Breast epithelium (tissue), 4 donors: ENCODE data around the gene CCDC178. TPM values are rescaled to one million over a fixed set of nuclear protein-coding genes. Genes with fewer than 3 reads are reported as not detected.
"Not testable (repeated sequence)": the region's sequence is repeated elsewhere in the genome, so short reads cannot be mapped to it uniquely, and the experiment has no call there.

Source experiments
- DNase-seq, 2 donors: peaks; one replicate each; pipeline ENCODE4 v3.0.0-alpha.2; 2019; ENCODE audit warnings: low spot score in 2 of 2
- H3K27ac ChIP-seq, 2 donors: fragments of 200-600 bp; sonication (generic) in 1 of 2; one replicate each; pipeline ENCODE4 v1.5.1; 2016 to 2019; ENCODE audit warnings: mild to moderate bottlenecking in 1 of 2
- H3K27me3 ChIP-seq, 2 donors: fragments of 200-600 bp; sonication (generic) in 1 of 2; one replicate each; pipeline versions ENCODE4 v1.5.1 to v1.6.0; 2017 to 2019; ENCODE audit warnings: control low read depth in 1 of 2, mild to moderate bottlenecking in 1 of 2
- H3K36me3 ChIP-seq: fragments of 200-600 bp; one replicate; pipeline ENCODE4 v1.5.1; 2019
- H3K4me1 ChIP-seq, 2 donors: fragments of 200-600 bp; sonication (generic); one replicate each; pipeline ENCODE4 v1.5.1; 2016 to 2019; ENCODE audit warnings: control low read depth in 1 of 2
- H3K4me3 ChIP-seq, 3 donors: fragments of 200-600 bp; sonication (generic); 1 replicate in 2 of 3; 2 replicates in 1 of 3; pipeline ENCODE4 v1.5.1; 2016 to 2019; ENCODE audit warnings: mild to moderate bottlenecking in 3 of 3, moderate library complexity in 2 of 3
- H3K9me3 ChIP-seq, 2 donors: fragments of 200-600 bp; sonication (generic) in 1 of 2; one replicate each; pipeline ENCODE4 v1.5.1; 2016 to 2019; ENCODE audit warnings: control low read depth in 1 of 2
- CTCF ChIP-seq, 3 donors: fragments of 450-650 bp; IDR thresholded peaks; one replicate each; pipeline ENCODE4 v1.5.1; 2016 to 2017; ENCODE audit warnings: antibody characterized with exemption in 3 of 3, mild to moderate bottlenecking in 3 of 3, moderate library complexity in 3 of 3
- POLR2A ChIP-seq: fragments of 450-650 bp; IDR thresholded peaks from one replicate; pipeline ENCODE4 v1.6.1; 2016; ENCODE audit warnings: antibody characterized with exemption, mild to moderate bottlenecking, moderate library complexity
- POLR2AphosphoS5 ChIP-seq, 3 donors: sonication (generic); formaldehyde crosslinking; IDR thresholded peaks; one replicate each; pipeline ENCODE4 v1.6.1; 2017; ENCODE audit warnings: antibody characterized with exemption in 3 of 3
- intact Hi-C: fragments of 100-400 bp; cut with DNase I; formaldehyde crosslinking; loops from one replicate; pipeline ENCODE4 v1.15.1; 2023; ENCODE audit warnings: low total_unique reads
- total RNA-seq, 3 donors: library from RNA; depleted of rRNA; stranded (reverse); fragments of >200 nt; gene quantifications; one replicate each; pipeline ENCODE4 v1.1.0, GENCODE V29; 2016

CCDC178 gene
- total RNA-seq, 3 donors from 2014 or later, result 1.6 to 4.6 (median 3.5) TPM

DNA sequence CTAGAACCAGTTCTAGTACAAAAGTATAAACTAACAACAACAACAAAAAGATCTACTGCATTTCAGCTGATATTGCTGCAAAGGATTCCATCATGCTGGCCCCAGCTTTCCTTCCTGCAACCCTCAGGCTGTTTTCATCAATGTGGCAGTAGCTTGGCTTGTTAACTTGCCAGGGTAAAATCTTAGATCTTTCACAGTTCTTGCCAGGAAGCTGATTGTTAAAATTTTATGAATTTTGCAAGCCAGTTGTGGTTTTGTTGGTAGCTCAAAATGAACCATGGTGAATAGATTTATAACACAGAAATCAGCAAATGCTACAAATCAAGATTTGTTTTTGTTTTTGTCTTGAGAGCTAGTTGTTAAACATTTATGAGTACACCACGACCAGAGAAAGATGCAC, 19.3 kb downstream of the CCDC178 start:
- H3K9me3 ChIP-seq, result no peaks in the 10 kb centered on the region
- H3K36me3 ChIP-seq, result no peaks in the 10 kb centered on the region
- no peaks in the 10 kb centered on the region for H3K4me1 ChIP-seq
- H3K4me3 ChIP-seq, result no peak overlapping the region
- no peak for DNase-seq
- intact Hi-C loops, result no loop called here
- TF ChIP-seq POLR2A, result no peak
- no peak for TF ChIP-seq POLR2AphosphoS5 (IDR thresholded peaks at IDR 0.05)
- no peak for TF ChIP-seq CTCF (IDR thresholded peaks at IDR 0.05)
- H3K27ac ChIP-seq, result no peak overlapping the region
- no peaks in the 10 kb centered on the region for H3K27me3 ChIP-seq

DNA sequence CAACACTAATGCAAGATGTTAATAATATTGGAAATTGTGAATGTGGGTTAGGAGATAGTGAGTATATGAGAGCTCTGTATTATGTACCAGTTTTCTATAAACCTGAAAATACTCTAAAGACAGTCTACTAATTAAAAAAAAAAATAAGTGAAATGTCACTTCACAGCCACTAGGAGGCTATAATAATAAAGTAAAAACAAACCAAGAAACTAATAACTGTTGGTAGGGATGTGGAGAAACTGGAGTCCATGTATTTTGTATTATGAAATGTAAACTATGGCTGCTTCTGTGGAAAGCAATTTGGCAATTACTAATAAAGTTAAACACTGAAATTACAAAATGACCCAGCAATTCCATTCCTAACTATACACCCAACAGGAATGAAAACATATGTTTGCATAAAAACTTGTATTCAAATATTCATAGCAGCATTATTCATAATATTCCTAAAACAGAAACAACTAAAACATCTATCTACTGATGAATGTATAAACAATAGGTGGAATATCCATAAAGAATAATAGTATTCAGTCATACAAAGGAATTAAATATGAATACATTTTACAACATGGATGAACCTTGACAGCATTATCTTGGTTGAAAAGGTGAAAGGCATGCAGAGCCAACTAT, 36.2 kb downstream of the CCDC178 start:
- no peaks in the 10 kb centered on the region for H3K36me3 ChIP-seq
- H3K27ac ChIP-seq, result no peak overlapping the region
- no peak for TF ChIP-seq POLR2AphosphoS5 (IDR thresholded peaks at IDR 0.05)
- H3K27me3 ChIP-seq, result no peaks in the 10 kb centered on the region
- H3K4me1 ChIP-seq, result no peaks in the 10 kb centered on the region
- intact Hi-C loops, result no loop called here
- no peak overlapping the region for H3K4me3 ChIP-seq
- H3K9me3 ChIP-seq, result no peaks in the 10 kb centered on the region
- no peak for DNase-seq

- H3K27me3 ChIP-seq, H3K9me3 ChIP-seq, H3K4me1 ChIP-seq, H3K4me3 ChIP-seq, intact Hi-C loops, H3K27ac ChIP-seq, H3K36me3 ChIP-seq, DNase-seq: not testable (repeated sequence)
Measured at GRCh38 chr18:33398939-33399338, 41.6 kb downstream of the CCDC178 start.

DNA sequence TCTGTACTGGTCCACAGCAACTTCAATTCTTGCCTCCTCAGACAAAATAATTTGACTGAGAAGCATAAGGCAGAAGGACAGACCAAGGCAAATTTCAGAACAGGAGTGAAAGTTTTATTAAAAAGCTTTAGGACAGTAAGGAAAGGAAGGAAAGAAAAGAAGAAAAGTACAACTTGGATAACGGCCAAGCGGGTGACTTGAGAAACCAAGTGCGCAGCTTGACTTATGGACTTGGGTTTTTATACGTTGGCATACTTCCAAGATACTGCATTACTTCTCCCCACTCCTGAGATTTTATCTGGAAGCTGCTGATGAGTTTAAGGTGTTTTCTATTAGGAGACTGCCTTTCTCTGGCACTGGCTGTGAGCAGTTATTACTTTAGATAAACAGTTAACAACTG, 64.7 kb downstream of the CCDC178 start:
- TF ChIP-seq POLR2AphosphoS5 (IDR thresholded peaks at IDR 0.05), result no peak
- TF ChIP-seq POLR2A, result no peak
- no peak for TF ChIP-seq CTCF (IDR thresholded peaks at IDR 0.05)
- intact Hi-C loops, result no loop called here
- H3K4me3 ChIP-seq, result no peak overlapping the region
- no peaks in the 10 kb centered on the region for H3K9me3 ChIP-seq
- no peaks in the 10 kb centered on the region for H3K27me3 ChIP-seq
- H3K27ac ChIP-seq, result no peak overlapping the region
- H3K36me3 ChIP-seq, result no peaks in the 10 kb centered on the region
- no peaks in the 10 kb centered on the region for H3K4me1 ChIP-seq
- no peak for DNase-seq

- no peak for TF ChIP-seq POLR2A
- no peak for TF ChIP-seq POLR2AphosphoS5 (IDR thresholded peaks at IDR 0.05)
- TF ChIP-seq CTCF (IDR thresholded peaks at IDR 0.05), result no peak
- Histone ChIP-seq H3K4me3 (no peak overlapping the region), H3K36me3 (no peaks in the 10 kb centered on the region), H3K27me3 (no peaks in the 10 kb centered on the region), H3K4me1 (no peaks in the 10 kb centered on the region), H3K27ac (no peak overlapping the region), H3K9me3 (no peaks in the 10 kb centered on the region)
- intact Hi-C loops, result no loop called here
- DNase-seq, result no peak
Measured at GRCh38 chr18:33372442-33372841, 68.1 kb downstream of the CCDC178 start.

DNA sequence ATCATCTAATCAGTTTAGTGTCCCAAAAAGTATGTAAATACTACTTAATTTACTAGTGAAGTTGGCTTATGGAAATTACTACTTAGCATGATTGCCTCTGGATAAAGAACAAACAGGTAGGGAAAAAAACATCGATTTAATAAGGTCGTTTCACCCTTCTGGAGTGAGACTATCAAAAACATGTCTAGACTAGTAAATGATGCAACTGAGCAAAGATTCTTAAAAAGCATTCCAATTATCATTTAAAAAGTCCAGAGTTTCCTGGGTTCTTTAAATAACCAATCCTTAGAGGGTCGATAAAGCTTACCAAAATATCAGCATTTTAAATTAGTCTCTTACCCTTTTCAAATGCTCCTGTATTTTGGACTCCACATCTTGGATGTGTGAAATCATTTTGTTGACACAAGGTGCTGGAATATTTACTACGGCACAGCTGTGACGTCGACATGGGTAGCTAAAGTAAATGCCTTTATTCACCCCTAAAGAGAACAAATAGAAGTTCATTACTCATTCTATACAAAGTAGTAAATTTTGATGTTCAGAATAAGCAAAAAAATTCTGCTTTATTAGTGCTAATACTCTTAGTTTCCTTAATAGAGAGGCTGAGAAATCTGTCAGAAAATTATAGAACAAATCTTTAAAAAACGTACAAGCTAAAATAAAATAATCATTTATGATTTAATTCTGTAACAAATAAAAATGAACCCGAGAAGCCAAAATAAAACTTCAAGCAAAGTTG, 70.6 kb downstream of the CCDC178 start:
- intact Hi-C loops, result no loop called here

More for the DNA sequence above, 70.6 kb downstream of the CCDC178 start:
- Histone ChIP-seq H3K4me1 (no peaks in the 10 kb centered on the region), H3K27me3 (no peaks in the 10 kb centered on the region), H3K9me3 (no peaks in the 10 kb centered on the region), H3K36me3 (no peaks in the 10 kb centered on the region), H3K4me3 (no peak overlapping the region), H3K27ac (no peak overlapping the region)
- TF ChIP-seq CTCF (IDR thresholded peaks at IDR 0.05) (no peak), POLR2AphosphoS5 (IDR thresholded peaks at IDR 0.05) (no peak), POLR2A (no peak)
- no peak for DNase-seq
